DOHH2 (cell line): ENCODE data around the gene TMEM37.

Experiments used
- H3F3A ChIP-seq: fragments of 200-600 bp; sonication (generic), shearing (Covaris generic); 2 replicates; pipeline ENCODE4 v1.6.0; 2016; ENCODE audit warnings: antibody characterized with exemption, mild to moderate bottlenecking; ENCODE audit not compliant: control insufficient read depth, insufficient read depth
- H3K27ac ChIP-seq: fragments of 200-600 bp; sonication (generic); 2 replicates; pipeline ENCODE4 v1.5.1; 2014; ENCODE audit warnings: low read depth, mild to moderate bottlenecking, low read length, moderate library complexity
- H3K27me3 ChIP-seq: fragments of 200-600 bp; sonication (generic); 2 replicates; pipeline ENCODE4 v1.6.1; 2014; ENCODE audit warnings: mild to moderate bottlenecking, low read length, mixed read lengths; ENCODE audit not compliant: control insufficient read depth
- H3K36me3 ChIP-seq: fragments of 200-600 bp; sonication (generic); 2 replicates; pipeline ENCODE4 v1.6.1; 2014; ENCODE audit warnings: mild to moderate bottlenecking, low read length, moderate library complexity, mixed read lengths; ENCODE audit not compliant: control insufficient read depth
- H3K4me1 ChIP-seq: fragments of 200-600 bp; sonication (generic); 2 replicates; pipeline ENCODE4 v1.6.1; 2014; ENCODE audit warnings: mild to moderate bottlenecking, low read length, mixed read lengths; ENCODE audit not compliant: control insufficient read depth
- H3K4me2 ChIP-seq: fragments of 200-600 bp; sonication (generic); 2 replicates; pipeline ENCODE4 v1.6.0; 2014; ENCODE audit warnings: mild to moderate bottlenecking, low read length, moderate library complexity
- H3K4me3 ChIP-seq: fragments of 200-600 bp; sonication (generic); 2 replicates; pipeline ENCODE4 v1.5.1; 2014; ENCODE audit warnings: mild to moderate bottlenecking, low read length, mixed read lengths
- H3K79me2 ChIP-seq: fragments of 200-600 bp; sonication (generic); 2 replicates; pipeline ENCODE4 v1.6.1; 2014; ENCODE audit warnings: mild to moderate bottlenecking, low read length, mixed read lengths; ENCODE audit not compliant: control insufficient read depth
- H3K9me2 ChIP-seq: fragments of 200-600 bp; sonication (generic); replicated peaks from 2 replicates; pipeline ENCODE4 v1.6.1; 2014; ENCODE audit warnings: mild to moderate bottlenecking, low read length, mixed read lengths; ENCODE audit not compliant: control insufficient read depth
- H3K9me3 ChIP-seq: fragments of 200-600 bp; sonication (generic); 2 replicates; pipeline ENCODE4 v1.6.1; 2014; ENCODE audit warnings: antibody characterized with exemption, low read length, mixed read lengths; ENCODE audit not compliant: control insufficient read depth, insufficient read depth
- H4K20me1 ChIP-seq: fragments of 200-600 bp; sonication (generic); 2 replicates; pipeline ENCODE4 v1.6.0; 2014; ENCODE audit warnings: low read depth, mild to moderate bottlenecking, antibody characterized with exemption, low read length, moderate library complexity; ENCODE audit not compliant: control insufficient read depth, insufficient read depth
- CTCF ChIP-seq: fragments of 200-600 bp; sonication (generic); IDR thresholded peaks from one replicate; pipeline ENCODE4 v1.5.1; 2014; ENCODE audit warnings: antibody characterized with exemption, mild to moderate bottlenecking, low read depth, low read length; ENCODE audit not compliant: poor library complexity, severe bottlenecking
- EZH2phosphoT487 ChIP-seq: fragments of 200-600 bp; sonication (generic); IDR thresholded peaks from 2 replicates; pipeline ENCODE4 v1.6.1; 2017; ENCODE audit warnings: borderline replicate concordance, mild to moderate bottlenecking, antibody characterized with exemption, low read length, moderate library complexity, mixed read lengths

The TMEM37 gene

GRCh38 chr2:119451336-119452050 is 19.8 kb downstream of the TMEM37 start:
- Histone ChIP-seq H4K20me1 (no peaks in the 10 kb centered on the region), H3K9me3 (no peaks in the 10 kb centered on the region), H3K4me2 (no peak overlapping the region), H3K4me3 (no peak overlapping the region), H3K4me1 (peaks cover 3% of the 10 kb centered on the region; the same call in 1 of the 2 replicates), H3F3A (no peaks in the 10 kb centered on the region), H3K27ac (no peak overlapping the region), H3K27me3 (peaks cover 35% of the 10 kb centered on the region), H3K79me2 (no peaks in the 10 kb centered on the region), H3K9me2 (no peaks in the 10 kb centered on the region), H3K36me3 (no peaks in the 10 kb centered on the region)
- TF ChIP-seq CTCF (no peak), EZH2phosphoT487 (no peak)

DNA sequence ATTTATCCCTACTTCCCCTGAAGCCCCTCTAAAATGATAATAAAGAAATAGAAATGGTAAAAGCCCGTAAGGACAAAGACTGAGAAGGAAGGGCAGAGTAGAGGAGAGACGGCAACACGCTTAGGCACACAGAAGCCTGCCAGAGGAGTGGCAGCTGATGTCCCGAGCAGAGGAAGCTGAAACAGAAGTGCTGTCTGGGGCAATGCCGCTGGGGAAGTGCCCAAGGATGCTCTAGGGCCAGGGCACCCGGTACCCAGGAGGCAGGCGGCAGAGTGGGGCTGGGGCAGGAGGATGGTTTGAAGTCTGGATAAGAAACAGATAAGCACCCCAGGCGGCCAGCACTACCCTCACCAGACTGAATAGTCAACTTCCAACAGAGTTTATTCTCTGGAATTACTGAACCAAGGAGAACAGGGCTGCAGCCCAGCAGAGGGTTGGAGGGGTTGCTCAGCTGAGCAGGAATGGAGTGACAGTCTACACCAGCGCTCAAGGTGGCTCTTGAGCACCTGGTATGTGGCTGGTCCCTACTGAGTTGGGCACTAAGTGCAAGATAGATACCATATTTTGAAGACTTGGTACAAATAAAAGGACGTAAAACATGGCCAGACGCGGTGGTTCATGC is 22.4 kb downstream of the TMEM37 start:
- H3K9me2 ChIP-seq = no peaks in the 10 kb centered on the region
- no peak overlapping the region for H3K4me3 ChIP-seq
- no peaks in the 10 kb centered on the region for H4K20me1 ChIP-seq
- no peak overlapping the region for H3K4me2 ChIP-seq
- no peaks in the 10 kb centered on the region for H3K9me3 ChIP-seq
- H3K4me1 ChIP-seq = peaks cover under 1% of the 10 kb centered on the region; the same call in 1 of the 2 replicates
- H3K79me2 ChIP-seq = no peaks in the 10 kb centered on the region
- H3F3A ChIP-seq = no peaks in the 10 kb centered on the region
- no peaks in the 10 kb centered on the region for H3K36me3 ChIP-seq
- peaks cover 27% of the 10 kb centered on the region for H3K27me3 ChIP-seq
- TF ChIP-seq CTCF = no peak
- TF ChIP-seq EZH2phosphoT487 = no peak
- no peak overlapping the region for H3K27ac ChIP-seq

DNA sequence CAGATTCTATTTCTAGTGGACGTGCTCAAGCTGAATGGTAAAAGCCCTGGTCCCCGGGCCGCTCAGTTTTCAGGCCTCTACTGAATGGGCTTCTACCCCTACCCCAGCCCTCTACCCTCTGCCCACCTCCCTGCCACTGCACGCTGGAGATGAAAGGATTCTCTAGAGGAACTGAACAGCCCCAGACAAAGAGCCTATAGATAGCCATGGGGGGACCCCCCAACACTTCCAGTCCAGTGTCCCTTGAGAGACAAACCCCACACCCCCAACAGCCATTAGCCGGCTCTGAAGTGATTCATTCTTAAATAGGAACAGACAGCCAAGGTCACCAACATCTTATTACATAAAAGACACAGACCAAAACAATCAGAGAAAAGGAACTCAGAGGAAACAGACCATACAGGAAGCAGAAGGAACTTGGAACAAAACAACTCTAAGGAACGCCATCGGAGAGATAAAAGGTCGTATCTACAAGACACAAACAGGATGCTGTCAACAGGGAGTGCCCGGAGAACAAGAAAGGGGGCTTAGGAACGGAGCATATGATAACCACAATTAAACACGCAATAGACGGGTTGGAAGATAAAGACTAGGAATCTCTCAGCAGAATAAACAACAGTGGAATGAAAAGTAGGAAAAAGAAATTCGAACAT is 23.5 kb downstream of the TMEM37 start:
- Histone ChIP-seq H3F3A (no peaks in the 10 kb centered on the region), H3K36me3 (no peaks in the 10 kb centered on the region), H3K9me2 (no peaks in the 10 kb centered on the region), H4K20me1 (no peaks in the 10 kb centered on the region), H3K4me3 (no peak overlapping the region), H3K9me3 (no peaks in the 10 kb centered on the region), H3K4me1 (no peaks in the 10 kb centered on the region), H3K4me2 (no peak overlapping the region), H3K79me2 (no peaks in the 10 kb centered on the region), H3K27me3 (peaks cover 27% of the 10 kb centered on the region), H3K27ac (no peak overlapping the region)
- TF ChIP-seq EZH2phosphoT487 (no peak), CTCF (no peak)
